A549 (cell line): ENCODE results near the gene RBBP7. TPM values are rescaled to one million over a fixed set of nuclear protein-coding genes. Genes with fewer than 3 reads are reported as not detected.
A peak's percentile ranks its signal among the peaks of the same experiment; 100 is the strongest.

Source experiments
- ATAC-seq, 2 experiments: fragments of 200-7000 bp in 1 of 2; fragments of >200 bp in 1 of 2; cut with Nextera tagmentation in 1 of 2; cut with Tn5 transposase in 1 of 2; 3 replicates each; pipeline versions ENCODE4 v1.8.0 to v1.9.1; 2018 to 2020; ENCODE audit warnings: mild to moderate bottlenecking in 1 of 2, moderate library complexity in 1 of 2
- CTCF ChIA-PET: fragments of 300-600 bp; sonication (Branson Sonifier 250); formaldehyde crosslinking; extraction: SDS; loops from one replicate; lab custom pipeline; 2021; ENCODE audit warnings: antibody characterized with exemption, inconsistent platforms; lab: Yijun Ruan, JAX
- POLR2A ChIA-PET: fragments of 350-600 bp; formaldehyde crosslinking; extraction: SDS; loops from one replicate; lab custom pipeline; 2021; ENCODE audit warnings: antibody characterized with exemption, inconsistent platforms; lab: Yijun Ruan, JAX
- DNase-seq, 2 experiments: peaks; one replicate each; pipeline versions ENCODE4 v3.0.0 to v3.0.0-alpha.2; 2011 to 2016; ENCODE audit warnings: low read depth in 1 of 2, low spot score in 1 of 2
- FAIRE-seq: peaks from 2 replicates; lab custom pipeline; 2011; peaks lifted over from hg19 to GRCh38; lab: Jason Lieb, UNC
- H3K27ac ChIP-seq, 2 experiments: fragments of >200 bp; sonication (Bioruptor Twin); formaldehyde crosslinking; 3 replicates each; pipeline ENCODE4 v1.5.1; 2016 to 2017
- H3K4me1 ChIP-seq: fragments of >200 bp; sonication (Bioruptor Twin); formaldehyde crosslinking; 3 replicates; pipeline ENCODE4 v1.6.1; 2016
- H3K4me2 ChIP-seq: fragments of >200 bp; sonication (Bioruptor Twin); formaldehyde crosslinking; 3 replicates; pipeline ENCODE4 v1.6.1; 2016
- H3K4me3 ChIP-seq: fragments of >200 bp; sonication (Bioruptor Twin); formaldehyde crosslinking; 3 replicates; pipeline ENCODE4 v1.5.1; 2016
- H3K9me3 ChIP-seq: fragments of >200 bp; sonication (Bioruptor Twin); formaldehyde crosslinking; 3 replicates; pipeline ENCODE4 v1.6.1; 2016
- CBX8 ChIP-seq: fragments of 200-600 bp; sonication (generic); IDR thresholded peaks from 2 replicates; pipeline ENCODE4 v1.6.1; 2016
- CHD4 ChIP-seq: fragments of 200-600 bp; sonication (generic); IDR thresholded peaks from 2 replicates; pipeline ENCODE4 v1.6.1; 2016; ENCODE audit warnings: antibody characterized with exemption, mild to moderate bottlenecking, borderline replicate concordance
- E2F6 ChIP-seq: IDR thresholded peaks from 2 replicates; pipeline ENCODE4 v1.6.1; 2012; ENCODE audit warnings: low read depth, borderline replicate concordance
- ELK1 ChIP-seq: fragments of 150-350 bp; IDR thresholded peaks from 2 replicates; pipeline ENCODE4 v1.6.1; 2014; ENCODE audit warnings: low read depth, mild to moderate bottlenecking, low read length
- FOSL2 ChIP-seq, 2 experiments: fragments of 450-650 bp in 1 of 2; fragments of >200 bp in 1 of 2; sonication (Bioruptor Twin) in 1 of 2; formaldehyde crosslinking; IDR thresholded peaks; 2 replicates each; pipeline versions ENCODE4 v1.5.0 to v1.6.1; 2016 to 2020; ENCODE audit warnings: mild to moderate bottlenecking in 1 of 2, moderate library complexity in 1 of 2
- GATA3 ChIP-seq: IDR thresholded peaks from 2 replicates; pipeline ENCODE4 v1.6.1; 2012; ENCODE audit warnings: borderline replicate concordance
- HEYL ChIP-seq: fragments of 250-450 bp; sonication (Bioruptor Pico); IDR thresholded peaks from 2 replicates; pipeline ENCODE4 v1.8.0; 2021; ENCODE audit warnings: mild to moderate bottlenecking, moderate library complexity
- HOXB5 ChIP-seq: fragments of 250-450 bp; sonication (Bioruptor Pico); IDR thresholded peaks from 2 replicates; pipeline ENCODE4 v1.5.0; 2020; ENCODE audit warnings: mild to moderate bottlenecking, moderate library complexity
- MYC ChIP-seq: IDR thresholded peaks from 2 replicates; pipeline ENCODE4 v1.6.1; 2012; ENCODE audit warnings: mild to moderate bottlenecking, inconsistent platforms, low read length, improper control_type of control experiment, borderline replicate concordance
- NFE2L2 ChIP-seq: fragments of 150-350 bp; conservative IDR thresholded peaks from 2 replicates; pipeline ENCODE4 v1.6.1; 2014; ENCODE audit warnings: low read length
- PHF8 ChIP-seq: fragments of 200-600 bp; sonication (generic); IDR thresholded peaks from 2 replicates; pipeline ENCODE4 v1.6.1; 2016; ENCODE audit warnings: low read depth, mild to moderate bottlenecking, antibody characterized with exemption, moderate library complexity, borderline replicate concordance
- POLR2A ChIP-seq: IDR thresholded peaks from 2 replicates; pipeline ENCODE4 v1.6.1; 2012; ENCODE audit warnings: mild to moderate bottlenecking, low read length
- RNF2 ChIP-seq: fragments of 200-600 bp; sonication (generic); IDR thresholded peaks from 2 replicates; pipeline ENCODE4 v1.6.1; 2016; ENCODE audit warnings: low read depth, mild to moderate bottlenecking, antibody characterized with exemption, moderate library complexity, borderline replicate concordance
- SREBF2 ChIP-seq: fragments of 450-650 bp; IDR thresholded peaks from 2 replicates; pipeline ENCODE4 v1.6.1; 2014; ENCODE audit warnings: mild to moderate bottlenecking, moderate library complexity
- ZFP36 ChIP-seq: fragments of 450-650 bp; IDR thresholded peaks from 2 replicates; pipeline ENCODE4 v1.6.1; 2014; ENCODE audit warnings: borderline replicate concordance; ENCODE audit not compliant: partially characterized antibody
- ZSCAN20 ChIP-seq: fragments of 250-450 bp; sonication (Bioruptor Pico); IDR thresholded peaks from 2 replicates; pipeline ENCODE4 v1.8.0; 2022; ENCODE audit warnings: mild to moderate bottlenecking, moderate library complexity
- WGBS: methylation state at CpG from one replicate; pipeline ENCODE4 v1.1.6; 2017; ENCODE audit errors: missing lambda C conversion rate; 5-methylcytosine and 5-hydroxymethylcytosine counted together
- polyA plus RNA-seq, 4 experiments: library from polyadenylated mRNA; depleted of rRNA in 3 of 4; stranded (reverse); fragments of >200 nt; fragmentation: RNase III in 1 of 4; extraction: RNeasy Plus Mini Kit Qiagen cat#74134 plus additional on column Dnase treatment in 1 of 4; gene quantifications; 2 replicates in 3 of 4; 3 replicates in 1 of 4; pipeline ENCODE4 v1.2.3, GENCODE V29; 2011 to 2017

Gene RBBP7
- polyA plus RNA-seq, 2 of the 4 experiments (the other 2 are of a cell fraction): 222 to 301 TPM

GRCh38 chrX:16873106-16873505 is 2.9 kb upstream of the RBBP7 start:
- 92% methylated on average over 8 of the region's 8 CpGs for WGBS
- no peak for FAIRE-seq

GRCh38 chrX:16870862-16871815 is 977 bp upstream of the RBBP7 start:
- Histone ChIP-seq H3K9me3 (no peaks in the 10 kb centered on the region), H3K4me3 (peak overlapping the region; percentile 53), H3K4me2 (peak overlapping the region; percentile 85), H3K4me1 (peaks cover 24% of the 10 kb centered on the region), H3K27ac (peak overlapping the region; percentile 90 to 97)
- ChIA-PET CTCF (interaction anchor here (6.2 kb wide), 1 partner anchor 12 kb away, joined by 47 read pairs; no protein-coding TSS in a partner anchor), POLR2A (interaction anchor here (0.5 to 2.9 kb wide), 3 partner anchors 9 to 654 kb away, joined by 4 to 22 read pairs (median 7); no protein-coding TSS in a partner anchor)
- FAIRE-seq (no peak), ATAC-seq (peak; percentile 21 to 40; a peak in 4 of 6 replicates), DNase-seq (no peak)
- 53% methylated on average over 24 of the region's 41 CpGs for WGBS
- TF ChIP-seq PHF8: peak; percentile 57; the same call in 1 of the 2 replicates
- TF ChIP-seq POLR2A: no peak

More at GRCh38 chrX:16873106-16873505, 2.9 kb upstream of the RBBP7 start:
- H3K4me3 ChIP-seq: no peak overlapping the region
- H3K9me3 ChIP-seq: no peaks in the 10 kb centered on the region
- POLR2A ChIA-PET: no interaction called here
- no peak overlapping the region for H3K27ac ChIP-seq
- no peak for DNase-seq
- ATAC-seq: no peak
- CTCF ChIA-PET: interaction anchor here (0.8 to 6.2 kb wide), 2 partner anchors 10 to 47 kb away, joined by 3 to 47 read pairs; no protein-coding TSS in a partner anchor
- H3K4me1 ChIP-seq: peaks cover 15% of the 10 kb centered on the region
- TF ChIP-seq CHD4: no peak
- TF ChIP-seq GATA3: no peak
- TF ChIP-seq CBX8: no peak
- TF ChIP-seq ZFP36: no peak
- TF ChIP-seq HEYL (CRISPR knock-in tag): no peak
- TF ChIP-seq RNF2: no peak
- no peak for TF ChIP-seq HOXB5 (CRISPR knock-in tag)
- no peak for TF ChIP-seq MYC
- TF ChIP-seq E2F6: no peak
- no peak for TF ChIP-seq SREBF2
- TF ChIP-seq NFE2L2: no peak
- H3K4me2 ChIP-seq: no peak overlapping the region

- Histone ChIP-seq H3K4me3 (peak overlapping the region; percentile 81), H3K4me1 (peaks cover 24% of the 10 kb centered on the region), H3K9me3 (no peaks in the 10 kb centered on the region), H3K4me2 (peak overlapping the region; percentile 92), H3K27ac (peak overlapping the region; percentile 90 to 98)
- TF ChIP-seq ZSCAN20 (CRISPR knock-in tag) (no peak), FOSL2 (IDR thresholded peaks at IDR 0.05) (no peak), FOSL2 (CRISPR knock-in tag; IDR thresholded peaks at IDR 0.05) (no peak), ELK1 (no peak), E2F6 (peak; percentile 17; the same call in 1 of the 2 replicates)
- POLR2A ChIA-PET: interaction anchor here (2.9 kb wide), 1 partner anchor 13 kb away, joined by 22 read pairs; no protein-coding TSS in a partner anchor
- 0% methylated on average over 9 of the region's 92 CpGs for WGBS
- peak in 1 of 2 experiments; percentile 32 for DNase-seq
- CTCF ChIA-PET: interaction anchor here (1.3 to 6.2 kb wide), 2 partner anchors 13 to 22 kb away, joined by 3 to 47 read pairs; no protein-coding TSS in a partner anchor
- ATAC-seq: peak; percentile 60 to 70
- no peak for FAIRE-seq
These were observed 618 bp downstream of the RBBP7 start for GRCh38 chrX:16869393-16870094.
